Stimulated activated CD4-positive, alpha-beta T cell treated with anti-CD3 and anti-CD28 coated beads, TNF-alpha, amount 100 ng/mL, for 24 hours (primary cell): Measurements from ENCODE around the gene KRT23.
"Not testable (repeated sequence)": the region's sequence is repeated elsewhere in the genome, so short reads cannot be mapped to it uniquely, and the experiment has no call there.

ENCODE experiments used
- DNase-seq, 3 experiments: peaks; one replicate each; pipeline ENCODE4 v3.0.0-alpha.2; 2020; ENCODE audit warnings: low read depth in 3 of 3

KRT23 gene

GRCh38 chr17:40949418-40949817, 12.0 kb upstream of the KRT23 start:
- no peak for DNase-seq

- DNase-seq: no peak
Observed at GRCh38 chr17:40947929-40948328, 10.5 kb upstream of the KRT23 start.

GRCh38 chr17:40945414-40945813, 8.0 kb upstream of the KRT23 start:
- no peak for DNase-seq

GRCh38 chr17:40944531-40944930, 7.1 kb upstream of the KRT23 start:
- DNase-seq: no peak

GRCh38 chr17:40942553-40942952, 5.1 kb upstream of the KRT23 start:
- DNase-seq: no peak

GRCh38 chr17:40940266-40940665, 2.8 kb upstream of the KRT23 start:
- no peak for DNase-seq

GRCh38 chr17:40938981-40939380, 1.5 kb upstream of the KRT23 start:
- DNase-seq: no peak

GRCh38 chr17:40936976-40937375, 470 bp downstream of the KRT23 start:
- DNase-seq: no peak

GRCh38 chr17:40936437-40936971, 942 bp downstream of the KRT23 start:
- no peak for DNase-seq

GRCh38 chr17:40935624-40936023, 1.8 kb downstream of the KRT23 start:
- no peak for DNase-seq

- no peak for DNase-seq
Observed at GRCh38 chr17:40932608-40933007, 4.8 kb downstream of the KRT23 start.

- DNase-seq: no peak
Observed at GRCh38 chr17:40931311-40931710, 6.1 kb downstream of the KRT23 start.

- no peak for DNase-seq
Observed at GRCh38 chr17:40926341-40926740, 11.1 kb downstream of the KRT23 start.

GRCh38 chr17:40922239-40922638, 15.2 kb downstream of the KRT23 start:
- DNase-seq: no peak

GRCh38 chr17:40921026-40921425, 16.4 kb downstream of the KRT23 start:
- DNase-seq: no peak

- DNase-seq: not testable (repeated sequence)
Observed at GRCh38 chr17:40917116-40917515, 20.3 kb downstream of the KRT23 start.

- no peak for DNase-seq
Observed at GRCh38 chr17:40916366-40916765, 21.1 kb downstream of the KRT23 start.

GRCh38 chr17:40915721-40916256, 21.7 kb downstream of the KRT23 start:
- DNase-seq: no peak

GRCh38 chr17:40915199-40915661, 22.2 kb downstream of the KRT23 start:
- DNase-seq: no peak

- DNase-seq: no peak
Observed at GRCh38 chr17:40914075-40914855, 23.2 kb downstream of the KRT23 start.

GRCh38 chr17:40912486-40913210, 24.8 kb downstream of the KRT23 start:
- no peak for DNase-seq

GRCh38 chr17:40910441-40910841, 27.0 kb downstream of the KRT23 start:
- DNase-seq: no peak

- DNase-seq: no peak
Observed at GRCh38 chr17:40909755-40910154, 27.7 kb downstream of the KRT23 start.
